Measurements from ENCODE around the gene MYH9.

Gene MYH9

GRCh38 chr22:36306227-36306626 lies 81.5 kb downstream of the MYH9 start:
- Histone ChIP-seq H2BK5ac (ENCODE audit: low read length) (no peak overlapping the region), H3K36me3 (ENCODE audit: control insufficient read depth, insufficient read depth, low read length) (peaks cover 43% of the 10 kb centered on the region), H3K4ac (ENCODE audit: low read depth, low read length) (no peak overlapping the region), H2AK5ac (ENCODE audit: low read length) (no peak overlapping the region), H3K9ac (ENCODE audit: low read length) (no peak overlapping the region), H2BK15ac (replicated peaks; ENCODE audit: low read depth) (no peak overlapping the region), H3K79me2 (ENCODE audit: control insufficient read depth, insufficient read depth, low read length) (no peaks in the 10 kb centered on the region), H3K27ac (ENCODE audit: low read depth, low read length) (no peak overlapping the region), H3K27me3 (ENCODE audit: insufficient read depth, low read length, poor library complexity) (no peaks in the 10 kb centered on the region), H4K8ac (ENCODE audit: low read depth, low read length) (no peak overlapping the region), H3K4me1 (ENCODE audit: control insufficient read depth, low read depth, low read length) (no peaks in the 10 kb centered on the region), H3K18ac (ENCODE audit: low read length) (no peak overlapping the region), H3K4me2 (ENCODE audit: low read length) (no peak overlapping the region), H3K56ac (ENCODE audit: low read length) (no peak overlapping the region), H3K79me1 (ENCODE audit: low read length) (peaks cover 2% of the 10 kb centered on the region), H3K4me3 (ENCODE audit: low read length) (no peak overlapping the region), H3K23ac (ENCODE audit: low read length) (no peak overlapping the region), H2BK120ac (ENCODE audit: low read depth, low read length) (no peak overlapping the region), H4K5ac (ENCODE audit: low read length) (no peak overlapping the region)
- no peak for DNase-seq
- WGBS (ENCODE audit: extremely low coverage, insufficient coverage, low lambda C conversion rate): no CpG with 5 or more reads among the region's 18 CpGs

GRCh38 chr22:36305813-36306212 lies 82.0 kb downstream of the MYH9 start:
- DNase-seq: no peak
- no peak overlapping the region for H3K4me3 ChIP-seq (ENCODE audit: low read length)
- H4K8ac ChIP-seq (ENCODE audit: low read depth, low read length): no peak overlapping the region
- no peak overlapping the region for H2BK5ac ChIP-seq (ENCODE audit: low read length)
- H4K5ac ChIP-seq (ENCODE audit: low read length): no peak overlapping the region
- peaks cover 45% of the 10 kb centered on the region for H3K36me3 ChIP-seq (ENCODE audit: control insufficient read depth, insufficient read depth, low read length)
- H3K27me3 ChIP-seq (ENCODE audit: insufficient read depth, low read length, poor library complexity): no peaks in the 10 kb centered on the region
- H3K4ac ChIP-seq (ENCODE audit: low read depth, low read length): no peak overlapping the region
- no peak overlapping the region for H2BK15ac ChIP-seq (replicated peaks; ENCODE audit: low read depth)
- H3K4me2 ChIP-seq (ENCODE audit: low read length): no peak overlapping the region
- H3K18ac ChIP-seq (ENCODE audit: low read length): no peak overlapping the region
- no peak overlapping the region for H2BK120ac ChIP-seq (ENCODE audit: low read depth, low read length)
- H3K23ac ChIP-seq (ENCODE audit: low read length): no peak overlapping the region
- H3K27ac ChIP-seq (ENCODE audit: low read depth, low read length): no peak overlapping the region
- H3K56ac ChIP-seq (ENCODE audit: low read length): no peak overlapping the region
- H3K9ac ChIP-seq (ENCODE audit: low read length): no peak overlapping the region
- WGBS (ENCODE audit: extremely low coverage, insufficient coverage, low lambda C conversion rate): no CpG with 5 or more reads among the region's 19 CpGs
- no peak overlapping the region for H2AK5ac ChIP-seq (ENCODE audit: low read length)
- no peaks in the 10 kb centered on the region for H3K4me1 ChIP-seq (ENCODE audit: control insufficient read depth, low read depth, low read length)
- no peaks in the 10 kb centered on the region for H3K79me2 ChIP-seq (ENCODE audit: control insufficient read depth, insufficient read depth, low read length)
- peaks cover 5% of the 10 kb centered on the region for H3K79me1 ChIP-seq (ENCODE audit: low read length)

GRCh38 chr22:36304429-36304828 lies 83.3 kb downstream of the MYH9 start:
- no peak overlapping the region for H3K4me3 ChIP-seq (ENCODE audit: low read length)
- no peaks in the 10 kb centered on the region for H3K79me2 ChIP-seq (ENCODE audit: control insufficient read depth, insufficient read depth, low read length)
- H3K79me1 ChIP-seq (ENCODE audit: low read length): peaks cover 8% of the 10 kb centered on the region
- no peak overlapping the region for H3K27ac ChIP-seq (ENCODE audit: low read depth, low read length)
- WGBS (ENCODE audit: extremely low coverage, insufficient coverage, low lambda C conversion rate): no CpG with 5 or more reads among the region's 10 CpGs
- H4K5ac ChIP-seq (ENCODE audit: low read length): no peak overlapping the region
- no peak overlapping the region for H2AK5ac ChIP-seq (ENCODE audit: low read length)
- H3K4me2 ChIP-seq (ENCODE audit: low read length): no peak overlapping the region
- H2BK15ac ChIP-seq (replicated peaks; ENCODE audit: low read depth): no peak overlapping the region
- H3K27me3 ChIP-seq (ENCODE audit: insufficient read depth, low read length, poor library complexity): no peaks in the 10 kb centered on the region
- no peak overlapping the region for H3K56ac ChIP-seq (ENCODE audit: low read length)
- H4K8ac ChIP-seq (ENCODE audit: low read depth, low read length): no peak overlapping the region
- no peak overlapping the region for H2BK5ac ChIP-seq (ENCODE audit: low read length)
- H3K18ac ChIP-seq (ENCODE audit: low read length): no peak overlapping the region
- no peak overlapping the region for H3K23ac ChIP-seq (ENCODE audit: low read length)
- no peak overlapping the region for H3K4ac ChIP-seq (ENCODE audit: low read depth, low read length)
- DNase-seq: no peak
- H2BK120ac ChIP-seq (ENCODE audit: low read depth, low read length): no peak overlapping the region
- H3K9ac ChIP-seq (ENCODE audit: low read length): no peak overlapping the region
- H3K36me3 ChIP-seq (ENCODE audit: control insufficient read depth, insufficient read depth, low read length): peaks cover 54% of the 10 kb centered on the region
- no peaks in the 10 kb centered on the region for H3K4me1 ChIP-seq (ENCODE audit: control insufficient read depth, low read depth, low read length)

- Histone ChIP-seq H4K5ac (ENCODE audit: low read length) (no peak overlapping the region), H3K4me3 (ENCODE audit: low read length) (no peak overlapping the region), H3K36me3 (ENCODE audit: control insufficient read depth, insufficient read depth, low read length) (peaks cover 51% of the 10 kb centered on the region), H3K27me3 (ENCODE audit: insufficient read depth, low read length, poor library complexity) (no peaks in the 10 kb centered on the region), H3K23ac (ENCODE audit: low read length) (no peak overlapping the region), H2AK5ac (ENCODE audit: low read length) (no peak overlapping the region), H3K27ac (ENCODE audit: low read depth, low read length) (no peak overlapping the region), H2BK120ac (ENCODE audit: low read depth, low read length) (no peak overlapping the region), H3K79me1 (ENCODE audit: low read length) (peaks cover 8% of the 10 kb centered on the region), H3K4ac (ENCODE audit: low read depth, low read length) (no peak overlapping the region), H3K4me2 (ENCODE audit: low read length) (no peak overlapping the region), H3K79me2 (ENCODE audit: control insufficient read depth, insufficient read depth, low read length) (no peaks in the 10 kb centered on the region), H3K18ac (ENCODE audit: low read length) (no peak overlapping the region), H3K4me1 (ENCODE audit: control insufficient read depth, low read depth, low read length) (no peaks in the 10 kb centered on the region), H4K8ac (ENCODE audit: low read depth, low read length) (no peak overlapping the region), H2BK5ac (ENCODE audit: low read length) (no peak overlapping the region), H3K56ac (ENCODE audit: low read length) (no peak overlapping the region), H2BK15ac (replicated peaks; ENCODE audit: low read depth) (no peak overlapping the region), H3K9ac (ENCODE audit: low read length) (no peak overlapping the region)
- whole genome bisulfite sequencing (ENCODE audit: extremely low coverage, insufficient coverage, low lambda C conversion rate): no CpG with 5 or more reads among the region's 13 CpGs
- no peak for DNase-seq
Observed at GRCh38 chr22:36303874-36304273, 83.9 kb downstream of the MYH9 start.

GRCh38 chr22:36303115-36303467 lies 84.7 kb downstream of the MYH9 start:
- WGBS (ENCODE audit: extremely low coverage, insufficient coverage, low lambda C conversion rate): no CpG with 5 or more reads among the region's 9 CpGs
- Histone ChIP-seq H3K27me3 (ENCODE audit: insufficient read depth, low read length, poor library complexity) (no peaks in the 10 kb centered on the region), H3K4ac (ENCODE audit: low read depth, low read length) (no peak overlapping the region), H3K9ac (ENCODE audit: low read length) (no peak overlapping the region), H2BK15ac (replicated peaks; ENCODE audit: low read depth) (no peak overlapping the region), H2BK120ac (ENCODE audit: low read depth, low read length) (no peak overlapping the region), H4K8ac (ENCODE audit: low read depth, low read length) (no peak overlapping the region), H3K18ac (ENCODE audit: low read length) (no peak overlapping the region), H3K79me1 (ENCODE audit: low read length) (peaks cover 8% of the 10 kb centered on the region), H3K56ac (ENCODE audit: low read length) (no peak overlapping the region), H3K27ac (ENCODE audit: low read depth, low read length) (no peak overlapping the region), H3K4me1 (ENCODE audit: control insufficient read depth, low read depth, low read length) (no peaks in the 10 kb centered on the region), H3K4me2 (ENCODE audit: low read length) (no peak overlapping the region), H3K4me3 (ENCODE audit: low read length) (no peak overlapping the region), H4K5ac (ENCODE audit: low read length) (no peak overlapping the region), H2AK5ac (ENCODE audit: low read length) (no peak overlapping the region), H3K36me3 (ENCODE audit: control insufficient read depth, insufficient read depth, low read length) (peaks cover 56% of the 10 kb centered on the region), H2BK5ac (ENCODE audit: low read length) (no peak overlapping the region), H3K23ac (ENCODE audit: low read length) (no peak overlapping the region), H3K79me2 (ENCODE audit: control insufficient read depth, insufficient read depth, low read length) (no peaks in the 10 kb centered on the region)
- DNase-seq: no peak

GRCh38 chr22:36302439-36303114 lies 85.2 kb downstream of the MYH9 start:
- Histone ChIP-seq H2BK120ac (ENCODE audit: low read depth, low read length) (no peak overlapping the region), H2BK5ac (ENCODE audit: low read length) (no peak overlapping the region), H3K56ac (ENCODE audit: low read length) (no peak overlapping the region), H3K27ac (ENCODE audit: low read depth, low read length) (no peak overlapping the region), H3K79me2 (ENCODE audit: control insufficient read depth, insufficient read depth, low read length) (no peaks in the 10 kb centered on the region), H4K5ac (ENCODE audit: low read length) (no peak overlapping the region), H3K18ac (ENCODE audit: low read length) (no peak overlapping the region), H3K4ac (ENCODE audit: low read depth, low read length) (no peak overlapping the region), H3K4me2 (ENCODE audit: low read length) (no peak overlapping the region), H3K4me1 (ENCODE audit: control insufficient read depth, low read depth, low read length) (no peaks in the 10 kb centered on the region), H3K27me3 (ENCODE audit: insufficient read depth, low read length, poor library complexity) (no peaks in the 10 kb centered on the region), H3K36me3 (ENCODE audit: control insufficient read depth, insufficient read depth, low read length) (peaks cover 61% of the 10 kb centered on the region), H3K4me3 (ENCODE audit: low read length) (no peak overlapping the region), H3K79me1 (ENCODE audit: low read length) (peaks cover 10% of the 10 kb centered on the region), H3K23ac (ENCODE audit: low read length) (no peak overlapping the region), H3K9ac (ENCODE audit: low read length) (no peak overlapping the region), H2BK15ac (replicated peaks; ENCODE audit: low read depth) (no peak overlapping the region), H4K8ac (ENCODE audit: low read depth, low read length) (no peak overlapping the region), H2AK5ac (ENCODE audit: low read length) (no peak overlapping the region)
- no peak for DNase-seq
- no CpG with 5 or more reads among the region's 17 CpGs for WGBS (ENCODE audit: extremely low coverage, insufficient coverage, low lambda C conversion rate)
